C4-2B (cell line): ENCODE data around the gene SIMC1.
"Not testable (repeated sequence)": the region's sequence is repeated elsewhere in the genome, so short reads cannot be mapped to it uniquely, and the experiment has no call there.

Source experiments
- CTCF ChIP-seq: fragments of 450-650 bp; conservative IDR thresholded peaks from 2 replicates; pipeline ENCODE4 v1.5.1; 2017; ENCODE audit warnings: mild to moderate bottlenecking
- ZFX ChIP-seq: fragments of 450-650 bp; IDR thresholded peaks from 2 replicates; pipeline ENCODE4 v1.6.1; 2017

GRCh38 chr5:176195084-176195413 is 43.2 kb upstream of the SIMC1 start:
- not testable (repeated sequence) for TF ChIP-seq CTCF, ZFX
